Breast epithelium (tissue), 3 donors: Measurements from ENCODE around the gene TTC22.

ENCODE experiments used
- CTCF ChIP-seq, 3 donors: fragments of 450-650 bp; IDR thresholded peaks; one replicate each; pipeline ENCODE4 v1.5.1; 2016 to 2017; ENCODE audit warnings: antibody characterized with exemption in 3 of 3, mild to moderate bottlenecking in 3 of 3, moderate library complexity in 3 of 3
- POLR2AphosphoS5 ChIP-seq, 3 donors: sonication (generic); formaldehyde crosslinking; IDR thresholded peaks; one replicate each; pipeline ENCODE4 v1.6.1; 2017; ENCODE audit warnings: antibody characterized with exemption in 3 of 3

- TF ChIP-seq POLR2AphosphoS5 (IDR thresholded peaks at IDR 0.05) (no peak), CTCF (IDR thresholded peaks at IDR 0.05) (no peak)
Observed at GRCh38 chr1:54751426-54751825, 49.7 kb downstream of the TTC22 start.
